ENCODE measurements around the gene NUDT15.

- TF ChIP-seq, protein P1, sequence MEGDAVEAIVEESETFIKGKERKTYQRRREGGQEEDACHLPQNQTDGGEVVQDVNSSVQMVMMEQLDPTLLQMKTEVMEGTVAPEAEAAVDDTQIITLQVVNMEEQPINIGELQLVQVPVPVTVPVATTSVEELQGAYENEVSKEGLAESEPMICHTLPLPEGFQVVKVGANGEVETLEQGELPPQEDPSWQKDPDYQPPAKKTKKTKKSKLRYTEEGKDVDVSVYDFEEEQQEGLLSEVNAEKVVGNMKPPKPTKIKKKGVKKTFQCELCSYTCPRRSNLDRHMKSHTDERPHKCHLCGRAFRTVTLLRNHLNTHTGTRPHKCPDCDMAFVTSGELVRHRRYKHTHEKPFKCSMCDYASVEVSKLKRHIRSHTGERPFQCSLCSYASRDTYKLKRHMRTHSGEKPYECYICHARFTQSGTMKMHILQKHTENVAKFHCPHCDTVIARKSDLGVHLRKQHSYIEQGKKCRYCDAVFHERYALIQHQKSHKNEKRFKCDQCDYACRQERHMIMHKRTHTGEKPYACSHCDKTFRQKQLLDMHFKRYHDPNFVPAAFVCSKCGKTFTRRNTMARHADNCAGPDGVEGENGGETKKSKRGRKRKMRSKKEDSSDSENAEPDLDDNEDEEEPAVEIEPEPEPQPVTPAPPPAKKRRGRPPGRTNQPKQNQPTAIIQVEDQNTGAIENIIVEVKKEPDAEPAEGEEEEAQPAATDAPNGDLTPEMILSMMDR (IDR thresholded peaks at IDR 0.05 in 4 of 5, conservative IDR thresholded peaks at IDR 0.05 in 1 of 5) = no peak
- no peak for TF ChIP-seq POLR2A (IDR thresholded peaks at IDR 0.05)
Measured at GRCh38 chr13:48072787-48073186, 35.3 kb downstream of the NUDT15 start.

All from gastrocnemius medialis (tissue), 4 donors.